Retinal pigment epithelial cell (primary cell): ENCODE data around the gene GRIK1.

ENCODE experiments used
- DNase-seq: peaks from one replicate; pipeline ENCODE4 v3.0.0-alpha.2; 2010; ENCODE audit warnings: low read depth
- H3K4me3 ChIP-seq: 2 replicates; pipeline ENCODE4 v1.5.1; 2011; ENCODE audit warnings: mild to moderate bottlenecking, low read length, control low read depth, moderate library complexity
- TF ChIP-seq, protein P1 (sequence below): conservative IDR thresholded peaks from 2 replicates; pipeline ENCODE4 v1.5.1; 2011; ENCODE audit warnings: low read depth, low read length, control low read depth, inconsistent platforms

GRIK1 gene

DNA sequence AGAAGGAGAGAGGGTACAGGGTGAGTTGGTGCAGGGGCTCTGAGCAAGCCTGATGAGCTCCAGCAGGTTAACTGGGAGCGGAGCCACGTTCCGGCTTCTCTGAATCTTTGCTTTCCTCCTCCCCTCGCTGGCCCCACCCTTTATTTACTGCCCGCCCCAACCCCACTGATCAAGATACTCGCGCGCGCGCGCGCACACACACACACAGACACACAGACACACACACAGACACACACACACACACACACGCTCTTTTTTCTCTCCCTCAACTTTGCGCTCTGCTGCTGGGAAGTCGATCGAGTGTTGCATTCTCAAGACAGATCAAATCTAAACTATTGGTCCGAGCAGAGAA is at the start of gene GRIK1:
Gene GRIK1, minus strand, starts transcription at position 73 of the 352 bp plus-strand sequence.
- H3K4me3 ChIP-seq: peak within 1 kb of the TSS; percentile 64
- DNase-seq: no peak

DNA sequence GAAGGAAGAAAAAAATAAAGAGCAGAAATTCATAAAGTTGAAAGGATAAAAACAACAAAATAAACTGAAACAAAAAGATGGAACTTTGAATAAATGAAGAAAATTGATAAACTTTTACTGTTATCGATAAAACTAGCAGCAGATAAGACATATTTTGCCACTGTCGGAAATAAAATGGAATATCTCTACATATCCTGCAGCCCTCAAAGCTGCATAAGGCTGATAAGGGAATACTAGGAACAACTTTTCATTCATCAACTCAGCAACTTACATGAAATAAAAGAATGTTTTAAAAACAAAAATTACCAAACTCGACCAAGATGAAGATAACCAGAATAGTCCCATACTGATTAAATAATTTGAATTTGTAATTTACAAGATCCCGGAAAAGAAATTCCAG is 48.0 kb upstream of the GRIK1 start:
- TF ChIP-seq, protein P1, sequence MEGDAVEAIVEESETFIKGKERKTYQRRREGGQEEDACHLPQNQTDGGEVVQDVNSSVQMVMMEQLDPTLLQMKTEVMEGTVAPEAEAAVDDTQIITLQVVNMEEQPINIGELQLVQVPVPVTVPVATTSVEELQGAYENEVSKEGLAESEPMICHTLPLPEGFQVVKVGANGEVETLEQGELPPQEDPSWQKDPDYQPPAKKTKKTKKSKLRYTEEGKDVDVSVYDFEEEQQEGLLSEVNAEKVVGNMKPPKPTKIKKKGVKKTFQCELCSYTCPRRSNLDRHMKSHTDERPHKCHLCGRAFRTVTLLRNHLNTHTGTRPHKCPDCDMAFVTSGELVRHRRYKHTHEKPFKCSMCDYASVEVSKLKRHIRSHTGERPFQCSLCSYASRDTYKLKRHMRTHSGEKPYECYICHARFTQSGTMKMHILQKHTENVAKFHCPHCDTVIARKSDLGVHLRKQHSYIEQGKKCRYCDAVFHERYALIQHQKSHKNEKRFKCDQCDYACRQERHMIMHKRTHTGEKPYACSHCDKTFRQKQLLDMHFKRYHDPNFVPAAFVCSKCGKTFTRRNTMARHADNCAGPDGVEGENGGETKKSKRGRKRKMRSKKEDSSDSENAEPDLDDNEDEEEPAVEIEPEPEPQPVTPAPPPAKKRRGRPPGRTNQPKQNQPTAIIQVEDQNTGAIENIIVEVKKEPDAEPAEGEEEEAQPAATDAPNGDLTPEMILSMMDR: no peak
- no peak overlapping the region for H3K4me3 ChIP-seq
- no peak for DNase-seq

More for the DNA sequence above, at the start of gene GRIK1:
- TF ChIP-seq, protein P1: no peak

DNA sequence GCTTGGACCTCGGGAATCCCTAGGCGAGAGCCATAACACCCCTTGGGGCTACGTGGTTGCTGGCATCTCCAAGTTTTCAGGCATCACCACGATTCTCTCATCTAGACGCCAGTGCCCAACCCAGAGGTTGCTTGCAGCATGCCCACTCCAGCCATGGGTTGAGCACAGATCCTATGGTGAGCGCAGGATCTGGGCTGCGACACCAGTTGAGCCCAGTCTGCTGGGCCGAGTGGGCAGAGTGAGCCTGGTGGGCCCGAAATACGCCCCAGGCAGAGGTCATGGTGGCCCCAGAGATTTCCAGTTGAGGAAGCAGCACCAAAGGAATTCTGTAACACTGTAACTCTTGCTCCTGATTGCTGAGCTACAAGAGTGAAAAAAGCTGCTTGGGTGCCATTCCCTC is 46.1 kb upstream of the GRIK1 start:
- no peak for DNase-seq
- TF ChIP-seq, protein P1: no peak

DNA sequence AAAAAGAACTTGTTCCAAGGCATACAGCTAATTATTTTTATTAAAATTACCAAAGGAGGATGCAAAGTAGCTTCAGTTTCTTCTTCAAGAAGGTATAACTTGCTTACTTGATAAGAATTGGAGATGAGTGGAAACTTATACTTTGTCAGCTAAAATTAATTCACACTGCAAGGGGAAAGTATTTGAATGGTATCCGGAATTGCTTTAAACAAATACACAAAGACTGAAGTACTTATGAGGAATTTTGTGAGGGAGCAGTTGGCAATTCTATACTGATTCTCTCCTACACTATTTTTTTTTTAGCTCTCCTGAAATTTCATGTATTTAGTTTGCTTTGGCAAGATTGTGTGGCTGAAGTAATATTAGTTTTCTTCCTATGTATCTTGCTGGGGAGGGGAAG is 39.2 kb upstream of the GRIK1 start:
- no peak for DNase-seq
- TF ChIP-seq, protein P1: no peak
- H3K4me3 ChIP-seq: no peak overlapping the region

More for the DNA sequence above, 46.1 kb upstream of the GRIK1 start:
- no peak overlapping the region for H3K4me3 ChIP-seq

DNA sequence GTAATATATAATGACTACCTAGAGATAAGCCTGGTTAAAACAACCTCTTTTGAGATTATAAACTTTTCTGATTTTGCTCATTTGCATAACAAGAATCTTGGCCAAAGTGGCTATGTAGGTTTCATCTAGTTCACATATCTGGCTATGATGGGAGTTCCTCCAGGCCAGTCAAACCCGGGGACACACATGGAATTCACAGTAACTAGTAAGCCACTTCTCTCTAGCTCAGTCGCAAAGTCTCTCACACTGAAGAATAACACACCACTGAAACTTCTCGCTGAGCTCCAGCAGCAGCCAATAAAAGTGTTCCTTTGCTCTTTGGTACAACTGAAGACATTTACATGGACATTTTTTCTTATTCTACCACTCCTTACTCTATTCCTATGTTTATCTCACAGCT is 36.0 kb upstream of the GRIK1 start:
- TF ChIP-seq, protein P1: no peak
- no peak for DNase-seq
- no peak overlapping the region for H3K4me3 ChIP-seq

DNA sequence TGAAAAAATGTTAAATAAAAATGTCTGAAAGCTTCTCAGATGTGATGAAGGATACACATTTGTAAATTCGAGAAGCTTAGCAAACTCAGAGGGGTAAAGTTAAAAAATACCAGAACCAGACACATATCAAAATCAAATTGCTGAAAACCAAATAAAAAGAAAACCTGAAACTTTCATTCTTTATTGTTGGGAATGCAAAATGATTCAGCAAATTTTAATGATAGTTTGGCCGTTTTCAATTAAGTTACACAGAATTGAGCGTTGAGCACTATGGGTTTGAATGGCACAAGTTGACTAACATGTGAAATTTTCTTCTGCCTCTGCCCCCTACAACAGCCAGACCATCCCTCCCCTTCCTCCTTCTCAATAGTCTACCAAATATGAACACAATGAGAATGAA is 33.5 kb upstream of the GRIK1 start:
- no peak overlapping the region for H3K4me3 ChIP-seq
- no peak for DNase-seq
- TF ChIP-seq, protein P1: no peak

DNA sequence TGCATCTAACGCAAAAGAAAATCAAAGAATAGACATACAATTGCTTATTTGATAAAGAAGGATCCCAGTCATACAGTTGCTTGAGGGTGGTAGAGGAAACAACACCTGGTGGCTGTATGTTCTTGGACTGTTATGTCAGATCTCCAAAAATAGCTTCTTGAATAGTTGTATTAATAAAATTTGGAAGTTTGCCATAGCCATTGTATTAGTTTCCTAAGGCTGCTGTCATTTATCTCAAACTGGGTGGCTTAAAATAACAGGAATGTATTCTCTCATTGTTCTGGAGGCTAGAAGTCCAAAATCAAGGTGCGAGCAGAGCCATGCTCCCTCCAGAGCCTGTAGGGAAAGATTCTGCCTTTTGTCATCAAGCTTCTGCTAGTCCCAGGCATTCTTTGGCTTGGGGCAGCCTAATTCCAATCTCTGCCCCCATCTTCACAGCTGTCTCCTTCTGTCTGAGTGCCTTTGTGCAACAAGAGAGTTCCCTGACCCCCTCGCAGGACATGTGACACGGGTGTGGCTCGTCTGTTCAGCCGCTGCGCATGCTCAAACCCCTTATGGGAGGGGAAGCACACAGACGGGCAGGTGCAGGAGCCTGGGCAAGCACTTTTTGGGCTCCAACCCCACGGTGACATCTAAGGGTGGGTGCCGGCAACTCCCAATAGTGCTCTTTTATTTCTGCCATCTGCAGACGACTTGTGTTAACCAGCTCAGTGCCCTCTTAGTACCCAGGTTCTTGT is 21.7 kb upstream of the GRIK1 start:
- H3K4me3 ChIP-seq: no peak overlapping the region
- DNase-seq: no peak
- TF ChIP-seq, protein P1: no peak
